ENCODE data around the gene SRCAP.
A peak's percentile ranks its signal among the peaks of the same experiment; 100 is the strongest.

The SRCAP gene

DNA sequence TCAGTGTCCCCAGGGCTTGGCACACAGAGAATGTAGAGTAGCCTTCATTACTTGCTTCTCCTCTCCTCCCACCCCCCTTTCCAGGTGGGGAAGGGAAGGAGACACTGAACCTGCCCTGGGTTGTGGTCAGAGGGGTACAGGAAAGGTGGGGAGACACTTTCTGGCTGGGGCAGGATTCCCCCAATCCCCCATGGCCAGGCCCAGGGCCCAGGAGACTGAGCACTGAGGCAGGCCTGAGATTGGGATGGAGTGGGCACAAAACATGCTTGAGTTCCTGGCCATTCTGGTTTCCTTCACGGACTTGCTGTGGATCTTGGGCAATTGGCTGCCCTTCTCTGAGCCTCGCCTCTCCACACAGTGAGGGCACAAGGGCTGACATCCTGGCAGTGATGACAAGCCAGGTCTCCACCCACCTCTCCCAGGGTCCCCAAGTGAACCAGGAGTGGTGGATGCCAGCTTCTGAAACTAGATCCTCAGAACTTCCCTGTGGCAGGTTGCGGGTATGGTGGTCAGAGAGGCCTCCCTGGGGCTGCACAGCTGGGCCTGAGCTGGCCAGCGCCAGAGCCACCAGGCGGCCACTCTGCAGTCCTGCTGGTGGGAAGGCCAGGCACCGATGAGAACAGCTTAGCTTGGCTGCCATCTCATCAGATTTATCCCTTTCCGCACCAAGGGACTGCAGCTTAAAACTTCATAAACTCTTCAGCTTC, 78.8 kb downstream of the SRCAP start:
- no peak for DNase-seq

DNA sequence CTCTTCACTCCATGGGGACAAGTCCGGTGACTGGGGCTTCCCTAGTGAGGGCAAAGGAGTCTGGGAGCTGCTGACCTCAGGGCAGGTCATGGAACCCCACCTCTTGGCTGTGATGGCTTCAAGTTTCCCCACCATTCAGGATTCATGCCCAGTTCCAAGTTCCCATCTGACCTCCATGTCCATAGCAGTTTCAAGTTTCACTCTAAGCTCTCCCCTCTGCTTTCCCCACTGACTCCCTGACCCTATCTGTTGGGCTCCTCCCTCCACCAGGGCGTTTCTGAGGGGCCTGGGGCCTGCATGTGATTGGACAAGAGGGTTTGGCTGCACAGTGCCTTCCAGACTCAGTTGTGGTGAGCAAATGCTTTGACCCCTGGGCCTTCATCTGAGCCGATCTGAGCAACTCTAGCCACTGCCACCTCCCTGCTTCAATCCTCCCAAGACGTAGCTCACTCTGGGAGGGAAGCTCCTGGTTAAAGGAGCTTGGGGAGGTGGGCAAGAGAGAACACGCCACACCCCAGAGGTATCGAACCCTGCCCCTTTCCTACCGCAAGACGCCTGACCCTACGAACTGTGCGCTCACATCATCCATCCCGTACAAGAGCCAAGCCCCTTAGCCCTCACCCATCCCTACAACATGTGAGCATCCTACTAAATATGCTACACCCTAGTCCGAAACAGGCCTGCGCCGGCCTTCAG, 79.7 kb downstream of the SRCAP start:
- DNase-seq, result peak; percentile 38

DNA sequence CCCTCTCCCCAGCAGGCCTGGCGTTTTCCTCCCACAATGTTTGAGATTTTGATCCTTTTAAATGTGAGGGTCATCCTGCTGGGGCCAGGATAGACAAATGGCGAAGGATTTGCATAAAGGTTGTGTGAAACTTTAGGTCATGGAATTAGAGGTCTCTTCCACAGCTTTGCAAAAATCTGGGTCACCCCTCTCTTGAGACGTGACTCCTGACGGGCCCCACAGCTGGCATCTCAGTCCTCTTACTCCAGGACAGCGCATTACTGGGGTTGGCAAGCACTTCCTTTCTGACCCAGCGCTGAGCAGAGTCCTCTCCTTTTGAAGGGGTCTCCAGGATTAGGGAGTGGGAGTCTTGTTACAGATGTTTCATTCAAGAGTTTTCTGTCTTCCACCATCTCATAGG, 80.6 kb downstream of the SRCAP start:
- no peak for DNase-seq

DNA sequence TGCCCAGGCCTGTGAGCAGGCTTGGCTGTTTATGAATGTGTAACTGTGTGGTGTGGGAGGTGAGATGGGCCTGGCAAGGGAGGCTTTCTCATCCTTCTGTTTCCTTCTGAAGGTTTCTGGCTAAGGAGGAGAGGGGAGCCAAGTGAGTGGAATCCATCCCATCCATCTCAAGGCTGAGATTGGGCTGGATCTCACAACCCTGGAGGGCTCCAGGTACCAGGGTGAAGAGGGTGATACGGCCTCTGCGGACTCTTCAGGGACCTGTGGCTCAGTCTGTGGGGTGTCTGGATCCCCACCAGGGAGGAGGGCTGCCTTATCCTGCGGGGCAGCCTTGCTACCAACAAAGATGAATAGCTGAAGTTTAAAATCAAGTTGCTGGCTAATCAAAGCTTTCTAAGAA, 81.0 kb downstream of the SRCAP start:
- no peak for DNase-seq

DNA sequence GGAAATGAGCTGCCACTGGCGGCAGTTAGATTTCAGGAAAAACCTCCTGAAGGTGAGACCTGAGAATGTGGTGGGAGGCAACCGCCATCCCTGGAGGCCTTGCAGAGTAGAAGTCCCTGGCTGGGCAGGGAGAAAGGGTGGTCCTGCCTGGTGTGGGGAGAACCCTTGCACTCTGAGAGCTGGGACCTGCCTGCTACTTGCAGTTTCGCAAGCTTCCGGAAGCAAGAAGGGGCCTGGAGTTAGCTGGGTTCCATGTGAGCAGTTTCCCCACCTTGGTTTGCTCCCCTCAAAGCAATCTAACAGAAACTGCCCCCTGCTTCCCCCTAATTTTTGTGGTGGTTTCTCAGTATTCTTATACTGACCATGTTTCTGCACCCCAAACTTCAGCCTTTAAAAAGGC, 81.6 kb downstream of the SRCAP start:
- DNase-seq, result peak; percentile 35

DNA sequence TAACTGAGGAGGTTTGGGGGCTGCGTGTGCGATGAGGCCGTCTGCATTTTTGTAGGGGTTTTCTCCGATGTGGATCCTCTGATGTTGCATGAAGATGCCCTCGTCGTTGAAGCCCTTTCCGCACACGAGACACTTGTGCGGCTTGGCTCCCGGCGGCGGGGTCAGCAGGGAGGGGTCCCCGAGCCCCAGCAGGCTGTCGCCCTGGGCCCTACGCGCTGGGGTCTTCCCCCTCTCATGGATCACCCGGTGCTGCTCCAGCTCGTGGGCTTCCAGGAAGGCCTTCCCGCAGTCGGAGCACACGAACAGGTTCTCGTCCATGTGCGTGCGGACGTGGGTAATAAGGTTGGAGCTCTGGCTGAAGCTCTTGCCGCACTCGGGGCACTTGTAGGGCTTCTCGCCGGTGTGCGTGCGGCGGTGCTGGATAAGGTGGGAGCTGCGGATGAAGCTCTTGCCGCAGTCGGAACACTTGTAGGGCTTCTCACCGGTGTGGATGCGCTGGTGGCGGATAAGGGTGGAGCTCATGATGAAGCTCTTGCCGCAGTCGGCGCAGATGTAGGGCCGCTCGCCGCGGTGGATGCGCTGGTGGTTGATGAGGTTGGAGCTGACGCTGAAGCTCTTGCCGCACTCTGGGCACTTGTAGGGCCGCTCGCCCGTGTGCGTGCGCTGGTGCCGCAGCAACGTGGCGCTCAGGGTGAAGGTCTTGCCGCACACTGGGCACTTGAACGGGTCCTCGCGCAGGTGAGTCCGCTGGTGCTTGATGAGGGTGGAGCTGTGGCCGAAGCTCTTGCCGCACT, 83.7 kb downstream of the SRCAP start:
- DNase-seq, result no peak

DNA sequence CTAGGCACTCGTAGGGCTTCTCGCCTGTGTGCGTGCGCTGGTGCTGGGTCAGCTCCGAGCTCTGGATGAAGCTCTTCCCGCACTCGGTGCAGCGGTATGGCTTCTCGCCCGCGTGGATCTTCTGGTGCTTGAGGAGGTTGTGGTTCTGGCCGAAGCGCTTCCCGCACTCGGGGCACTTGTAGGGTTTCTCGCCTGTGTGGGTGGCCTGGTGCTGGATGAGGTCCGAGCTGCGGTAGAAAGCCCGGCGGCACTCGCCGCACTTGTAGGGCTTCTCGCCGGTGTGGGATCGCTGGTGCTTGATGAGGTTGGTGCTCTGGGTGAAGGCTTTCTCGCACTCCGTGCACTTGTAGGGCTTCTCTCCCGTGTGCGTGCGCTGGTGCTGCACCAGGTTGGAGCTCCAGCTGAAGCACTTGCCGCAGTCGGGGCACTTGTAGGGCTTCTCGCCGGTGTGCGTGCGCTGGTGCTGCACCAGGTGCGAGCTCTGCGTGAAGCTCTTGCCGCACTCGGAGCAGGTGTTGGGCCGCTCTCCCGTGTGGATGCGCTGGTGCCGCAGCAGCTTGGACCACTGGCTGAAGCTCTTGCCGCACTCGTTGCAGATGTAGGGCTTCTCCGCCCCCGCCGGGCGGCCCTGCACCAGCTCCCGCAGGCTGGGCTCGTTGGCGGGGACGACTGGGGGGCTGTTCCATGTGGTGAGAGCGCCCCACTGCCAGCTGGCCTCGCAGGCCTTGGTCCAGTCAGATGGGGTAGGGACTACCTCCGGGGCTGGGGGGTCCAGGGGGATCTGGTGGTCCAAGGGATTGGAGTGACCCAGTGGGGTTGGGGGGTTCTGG, 84.5 kb downstream of the SRCAP start:
- no peak for DNase-seq

DNA sequence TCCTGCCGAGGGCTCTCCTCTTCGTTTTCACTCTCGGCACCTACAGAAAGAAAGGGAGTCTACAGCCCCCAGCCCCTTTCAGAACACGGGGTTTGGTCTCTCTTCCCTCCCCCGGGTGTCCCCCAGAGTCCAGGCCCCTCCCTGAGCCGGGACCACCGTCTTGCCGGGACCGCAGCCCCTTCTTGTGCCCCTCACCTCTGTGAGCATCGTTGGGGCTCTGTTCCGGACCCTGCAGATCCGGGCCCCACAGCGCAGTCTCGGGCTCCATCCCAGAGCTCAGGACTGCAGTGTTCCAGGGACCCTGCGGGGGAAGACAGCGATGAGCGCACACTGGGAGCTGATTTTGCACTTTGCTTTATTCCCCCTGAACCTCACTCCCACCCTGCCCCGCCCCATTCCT, 85.2 kb downstream of the SRCAP start:
- no peak for DNase-seq

DNA sequence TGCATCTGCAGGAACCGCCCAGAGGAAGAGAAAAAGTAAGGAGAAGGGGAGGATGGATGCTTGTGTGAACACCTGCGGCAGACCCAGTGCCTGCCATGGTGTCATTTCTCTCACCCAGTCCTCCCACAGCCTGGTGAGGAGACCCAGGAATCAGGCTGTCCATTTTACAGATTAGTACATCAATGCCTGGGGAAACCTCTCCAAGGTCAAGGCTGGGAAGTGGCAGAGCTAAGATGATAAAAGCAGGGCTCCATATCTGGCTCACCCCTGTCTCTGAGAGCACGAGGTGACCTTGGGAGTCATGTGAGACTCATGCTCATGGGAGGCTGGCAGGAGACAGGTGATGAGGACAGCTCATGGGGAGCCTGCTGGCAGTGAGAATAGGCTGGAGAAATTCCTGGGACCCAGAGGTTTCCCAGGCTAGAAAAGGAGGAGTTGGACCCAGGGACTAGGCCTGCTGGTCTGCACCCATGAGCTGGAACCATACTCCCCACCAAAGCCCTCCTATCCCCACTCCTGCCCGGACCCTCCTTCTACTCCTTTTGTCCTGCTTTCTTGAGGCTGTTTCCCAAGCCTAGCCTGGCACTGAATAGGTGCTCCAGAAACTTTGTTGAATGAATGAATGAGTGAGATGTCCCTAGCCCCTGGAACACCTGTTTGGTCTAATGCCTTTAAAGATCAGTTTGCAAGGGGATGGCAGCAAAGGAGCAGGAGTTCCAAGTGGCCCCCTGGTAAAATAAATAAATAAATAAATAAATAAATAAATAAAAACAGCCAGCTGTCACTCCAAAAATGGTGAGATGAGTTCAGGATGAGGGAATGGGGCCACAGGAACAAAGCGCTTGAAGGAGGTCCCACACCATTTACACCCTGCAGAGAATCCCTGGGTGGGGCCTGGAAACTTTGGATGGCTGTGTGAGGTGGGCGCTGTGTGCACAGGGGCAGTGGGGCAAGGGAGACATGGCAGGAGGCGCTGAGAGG, 86.4 kb downstream of the SRCAP start:
- DNase-seq, result no peak

DNA sequence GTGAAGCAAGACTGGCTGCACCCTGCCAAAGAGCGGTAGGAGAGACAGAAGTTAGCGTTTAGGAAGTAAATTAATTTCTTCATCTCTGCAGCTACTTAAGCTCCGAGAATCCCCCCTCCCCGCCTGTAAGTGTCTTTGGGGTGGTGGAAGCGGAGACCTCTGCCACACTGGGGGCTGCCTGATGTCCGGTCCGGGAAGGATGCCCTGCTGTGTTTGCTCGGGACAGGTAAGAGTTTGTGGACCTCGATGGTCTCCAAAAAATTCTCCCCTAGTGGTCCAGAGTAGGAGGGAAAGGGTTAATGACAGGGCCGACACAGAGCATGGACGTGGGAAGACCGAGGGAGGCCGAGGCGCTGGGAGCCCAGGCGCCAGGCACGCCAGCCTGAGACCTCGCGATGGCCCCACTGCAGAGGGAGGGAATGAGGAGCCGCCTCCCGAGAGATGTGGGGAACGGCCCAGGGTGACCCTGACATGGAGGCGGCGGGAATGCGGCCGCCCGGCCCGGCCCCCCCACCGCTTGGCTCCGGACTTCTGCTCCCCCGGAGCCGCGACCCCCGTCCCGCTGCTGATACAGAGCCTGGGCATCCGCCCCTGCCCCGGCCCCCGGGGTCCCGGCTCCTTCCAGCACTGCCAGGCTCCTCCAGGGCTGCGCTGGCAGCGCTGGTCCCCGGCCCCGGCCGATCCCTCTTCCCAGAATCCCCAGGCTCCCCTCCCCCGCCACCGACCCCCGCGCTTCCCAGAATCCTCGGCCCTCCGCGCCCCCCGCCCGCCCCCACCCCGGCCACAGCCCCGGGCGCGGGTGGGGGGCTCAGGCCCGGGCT, 87.4 kb downstream of the SRCAP start:
- DNase-seq, result peak; percentile 58

DNA sequence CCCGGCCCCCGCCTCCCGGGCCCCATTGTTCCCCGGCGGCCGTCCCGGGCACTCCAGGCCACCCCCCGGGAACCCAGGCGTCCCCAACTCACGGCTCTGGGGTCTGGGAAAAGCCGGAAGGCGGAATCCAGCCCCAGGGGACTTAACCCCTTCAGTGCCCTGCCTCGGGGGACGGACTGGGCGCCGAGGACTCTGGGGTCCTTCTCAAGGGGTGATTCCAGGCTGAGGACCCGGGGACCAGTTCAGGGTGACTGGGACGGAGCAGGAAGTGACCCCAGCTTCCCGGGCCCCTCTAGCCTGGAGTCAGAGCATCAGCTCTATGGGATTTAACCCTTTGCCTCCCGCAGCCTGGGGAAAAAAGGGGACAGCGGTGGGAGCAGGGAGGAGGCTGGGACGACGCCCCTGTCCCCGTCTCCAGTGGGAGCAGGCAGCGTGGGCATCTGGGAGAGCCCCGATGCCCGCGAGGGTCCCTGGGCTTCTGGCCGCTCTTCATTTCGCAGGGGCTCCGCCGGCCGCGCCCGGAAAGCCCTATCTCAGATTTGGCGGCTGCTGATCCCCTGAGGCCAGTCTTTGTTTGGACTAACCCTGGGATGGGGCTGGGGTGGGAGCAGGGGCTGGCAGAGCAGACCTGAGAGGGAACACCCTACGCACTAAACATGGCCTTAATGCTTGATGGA, 88.1 kb downstream of the SRCAP start, which contains the start of gene ZNF629:
ZNF629 (minus strand) TSS at position 270 of the 677 bp plus-strand sequence. CDS start 2,723 bp downstream, outside the sequence.
- peak; percentile 80 for DNase-seq

DNA sequence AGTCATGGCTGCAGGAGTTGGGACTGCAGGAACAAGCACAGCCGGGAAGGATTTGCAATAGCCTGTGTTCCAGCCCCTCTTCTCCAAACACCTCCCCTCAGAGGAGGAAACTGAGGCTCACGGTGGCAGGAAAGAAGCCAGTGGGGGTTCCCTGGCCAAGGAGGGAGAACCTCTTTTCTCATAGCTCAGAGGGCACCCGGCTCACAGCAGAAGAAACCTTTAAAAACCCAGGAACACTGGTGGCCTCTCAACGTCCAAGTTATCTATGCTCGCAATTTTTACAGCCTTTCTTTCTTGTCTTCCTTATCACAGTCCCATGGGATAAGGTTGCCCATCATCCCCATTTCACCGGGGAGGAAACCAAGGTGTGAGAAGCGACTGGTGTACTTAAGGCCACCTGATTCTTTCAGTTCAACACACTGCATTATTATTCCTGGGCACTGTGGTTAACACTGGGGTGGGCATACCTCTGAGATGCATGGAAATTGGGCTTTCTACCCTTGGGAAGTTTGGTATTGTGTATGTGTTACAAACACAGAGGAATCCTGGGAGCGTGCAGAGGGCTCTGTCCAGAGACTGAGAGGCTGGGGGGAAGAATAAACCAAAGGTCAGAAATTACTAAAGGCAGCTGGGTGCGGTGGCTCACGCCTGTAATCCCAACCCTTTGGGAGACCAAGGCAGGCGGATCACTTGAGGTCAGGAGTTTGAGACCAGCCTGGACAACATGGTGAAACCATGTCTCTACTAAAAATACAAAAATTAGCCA, 88.8 kb downstream of the SRCAP start:
- no peak for DNase-seq
